Activated T-helper 2 cell treated with anti-CD3 and anti-CD28 coated beads, Interferon-gamma antibody, Interleukin-2, Interleukin-4, amounts not matched to agents 10 μg/mL and 5 μg/mL and 100 μg/mL, durations not matched to agents 14 hours and 24 hours and 36 hours (primary cell): Measurements from ENCODE around the gene DBNL. TPM values are rescaled to one million over a fixed set of nuclear protein-coding genes. Genes with fewer than 3 reads are reported as not detected.

Experiments
- DNase-seq: peaks from one replicate; pipeline ENCODE4 v3.0.0; 2021; ENCODE audit warnings: low spot score
- H3K27ac Mint-ChIP-seq: one replicate; pipeline ENCODE4 v1.8.0; 2021; ENCODE audit warnings: mixed read lengths
- H3K27me3 Mint-ChIP-seq: one replicate; pipeline ENCODE4 v1.8.0; 2021; ENCODE audit warnings: low read depth, mixed read lengths
- H3K36me3 Mint-ChIP-seq: one replicate; pipeline ENCODE4 v1.8.0; 2021; ENCODE audit warnings: low read depth, mixed read lengths
- H3K4me1 Mint-ChIP-seq: one replicate; pipeline ENCODE4 v1.8.0; 2021; ENCODE audit warnings: low read depth, mixed read lengths
- H3K4me3 Mint-ChIP-seq: one replicate; pipeline ENCODE4 v1.8.0; 2021; ENCODE audit warnings: low read depth, mild to moderate bottlenecking, moderate library complexity, mixed read lengths
- H3K9me3 Mint-ChIP-seq: one replicate; pipeline ENCODE4 v1.8.0; 2021; ENCODE audit warnings: mixed read lengths
- intact Hi-C: fragments of 100-400 bp; cut with micrococcal nuclease; formaldehyde crosslinking; loops from one replicate; pipeline ENCODE4 v1.15.1; 2023
- total RNA-seq: library from RNA; stranded (reverse); gene quantifications from 2 replicates; pipeline ENCODE4 v1.2.3, GENCODE V29; 2022

The DBNL gene
- total RNA-seq, 1 donor from 2014 or later: 143 TPM

GRCh38 chr7:44067064-44067951 is 22.8 kb downstream of the DBNL start:
- intact Hi-C loops: no loop called here
- H3K4me3 Mint-ChIP-seq: no peak overlapping the region
- peaks cover 11% of the 10 kb centered on the region for H3K4me1 Mint-ChIP-seq

GRCh38 chr7:44068054-44068453 is 23.6 kb downstream of the DBNL start:
- no peak for DNase-seq
- Mint-ChIP-seq H3K27ac (no peak overlapping the region), H3K4me1 (peaks cover 11% of the 10 kb centered on the region), H3K9me3 (no peaks in the 10 kb centered on the region), H3K27me3 (no peaks in the 10 kb centered on the region), H3K4me3 (no peak overlapping the region), H3K36me3 (peaks cover 15% of the 10 kb centered on the region)
- intact Hi-C loops: no loop called here

More at GRCh38 chr7:44067064-44067951, 22.8 kb downstream of the DBNL start:
- Mint-ChIP-seq H3K36me3 (peaks cover 8% of the 10 kb centered on the region), H3K27ac (no peak overlapping the region), H3K27me3 (no peaks in the 10 kb centered on the region), H3K9me3 (no peaks in the 10 kb centered on the region)
- no peak for DNase-seq

- intact Hi-C loops: no loop called here
- peaks cover 7% of the 10 kb centered on the region for H3K4me1 Mint-ChIP-seq
- no peaks in the 10 kb centered on the region for H3K9me3 Mint-ChIP-seq
Measured at GRCh38 chr7:44071726-44072363, 27.3 kb downstream of the DBNL start.

GRCh38 chr7:44072364-44073231 is 28.1 kb downstream of the DBNL start:
- Mint-ChIP-seq H3K4me3 (no peak overlapping the region), H3K27ac (no peak overlapping the region), H3K4me1 (peaks cover 8% of the 10 kb centered on the region), H3K27me3 (no peaks in the 10 kb centered on the region), H3K36me3 (peaks cover 43% of the 10 kb centered on the region), H3K9me3 (no peaks in the 10 kb centered on the region)
- no peak for DNase-seq
- intact Hi-C loops: no loop called here

More at GRCh38 chr7:44071726-44072363, 27.3 kb downstream of the DBNL start:
- Mint-ChIP-seq H3K4me3 (no peak overlapping the region), H3K36me3 (peaks cover 38% of the 10 kb centered on the region), H3K27ac (no peak overlapping the region), H3K27me3 (no peaks in the 10 kb centered on the region)
- no peak for DNase-seq

GRCh38 chr7:44073664-44074348 is 29.3 kb downstream of the DBNL start:
- Mint-ChIP-seq H3K27ac (no peak overlapping the region), H3K4me1 (peaks cover 9% of the 10 kb centered on the region), H3K36me3 (peaks cover 55% of the 10 kb centered on the region), H3K9me3 (no peaks in the 10 kb centered on the region), H3K27me3 (no peaks in the 10 kb centered on the region), H3K4me3 (no peak overlapping the region)
- no peak for DNase-seq
- intact Hi-C loops: no loop called here

- Mint-ChIP-seq H3K27me3 (no peaks in the 10 kb centered on the region), H3K4me3 (no peak overlapping the region), H3K9me3 (no peaks in the 10 kb centered on the region), H3K27ac (no peak overlapping the region), H3K4me1 (peaks cover 11% of the 10 kb centered on the region), H3K36me3 (peaks cover 59% of the 10 kb centered on the region)
- DNase-seq: no peak
- intact Hi-C loops: no loop called here
Measured at GRCh38 chr7:44074349-44074695, 29.8 kb downstream of the DBNL start.

GRCh38 chr7:44075296-44076075 is 31.0 kb downstream of the DBNL start:
- H3K27me3 Mint-ChIP-seq: no peaks in the 10 kb centered on the region

GRCh38 chr7:44076101-44076895 is 31.8 kb downstream of the DBNL start:
- Mint-ChIP-seq H3K36me3 (peaks cover 74% of the 10 kb centered on the region), H3K4me3 (no peak overlapping the region), H3K4me1 (peaks cover 22% of the 10 kb centered on the region), H3K27ac (no peak overlapping the region), H3K9me3 (no peaks in the 10 kb centered on the region), H3K27me3 (no peaks in the 10 kb centered on the region)
- intact Hi-C loops: no loop called here
- no peak for DNase-seq

More at GRCh38 chr7:44075296-44076075, 31.0 kb downstream of the DBNL start:
- DNase-seq: no peak
- Mint-ChIP-seq H3K4me1 (peaks cover 14% of the 10 kb centered on the region), H3K36me3 (peaks cover 66% of the 10 kb centered on the region), H3K9me3 (no peaks in the 10 kb centered on the region), H3K27ac (no peak overlapping the region), H3K4me3 (no peak overlapping the region)
- intact Hi-C loops: no loop called here

GRCh38 chr7:44077061-44077460 is 32.6 kb downstream of the DBNL start:
- Mint-ChIP-seq H3K27ac (no peak overlapping the region), H3K36me3 (peaks cover 72% of the 10 kb centered on the region), H3K4me3 (no peak overlapping the region), H3K27me3 (no peaks in the 10 kb centered on the region), H3K9me3 (no peaks in the 10 kb centered on the region), H3K4me1 (peaks cover 25% of the 10 kb centered on the region)
- no peak for DNase-seq
- intact Hi-C loops: no loop called here

- peaks cover 25% of the 10 kb centered on the region for H3K4me1 Mint-ChIP-seq
- no peak for DNase-seq
- no peak overlapping the region for H3K4me3 Mint-ChIP-seq
- intact Hi-C loops: no loop called here
- H3K36me3 Mint-ChIP-seq: peaks cover 66% of the 10 kb centered on the region
- no peaks in the 10 kb centered on the region for H3K27me3 Mint-ChIP-seq
- no peaks in the 10 kb centered on the region for H3K9me3 Mint-ChIP-seq
- H3K27ac Mint-ChIP-seq: no peak overlapping the region
Measured at GRCh38 chr7:44077681-44078091, 33.2 kb downstream of the DBNL start.

GRCh38 chr7:44078521-44078920 is 34.0 kb downstream of the DBNL start:
- no peak for DNase-seq
- Mint-ChIP-seq H3K4me1 (peaks cover 28% of the 10 kb centered on the region), H3K36me3 (peaks cover 60% of the 10 kb centered on the region), H3K9me3 (no peaks in the 10 kb centered on the region), H3K27me3 (no peaks in the 10 kb centered on the region), H3K4me3 (no peak overlapping the region), H3K27ac (no peak overlapping the region)
- intact Hi-C loops: no loop called here
